SH-SY5Y (cell line): ENCODE measurements around the gene WDFY1.

Source experiments
- GATA2 ChIP-seq: IDR thresholded peaks from 2 replicates; pipeline ENCODE4 v1.6.1; 2011; ENCODE audit warnings: mild to moderate bottlenecking, low read depth, low read length
- GATA3 ChIP-seq: IDR thresholded peaks from 2 replicates; pipeline ENCODE4 v1.6.1; 2011; ENCODE audit warnings: low read depth, mild to moderate bottlenecking, low read length, moderate library complexity

GRCh38 chr2:223969315-223969714 is 24.2 kb upstream of the WDFY1 start:
- TF ChIP-seq GATA3: no peak
- TF ChIP-seq GATA2: no peak
